GM23248 (cell line): ENCODE data around the gene TP53I3. TPM values are rescaled to one million over a fixed set of nuclear protein-coding genes. Genes with fewer than 3 reads are reported as not detected.
A peak's percentile ranks its signal among the peaks of the same experiment; 100 is the strongest.
"Not testable (repeated sequence)": the region's sequence is repeated elsewhere in the genome, so short reads cannot be mapped to it uniquely, and the experiment has no call there.

Experiments
- DNase-seq: peaks from one replicate; pipeline ENCODE4 v3.0.0-alpha.2; 2015
- H2AFZ ChIP-seq: fragments of 200-600 bp; sonication (generic); 2 replicates; pipeline ENCODE4 v1.6.1; 2016; ENCODE audit warnings: antibody characterized with exemption
- H3F3A ChIP-seq: fragments of 200-600 bp; sonication (generic); 2 replicates; pipeline ENCODE4 v1.6.1; 2016; ENCODE audit warnings: mild to moderate bottlenecking, antibody characterized with exemption, mixed run types; ENCODE audit not compliant: insufficient read depth
- H3K27ac ChIP-seq: fragments of 200-600 bp; sonication (generic); 2 replicates; pipeline ENCODE4 v1.5.1; 2016; ENCODE audit warnings: mild to moderate bottlenecking
- H3K27me3 ChIP-seq: fragments of 200-600 bp; sonication (generic); replicated peaks from 2 replicates; pipeline ENCODE4 v1.6.1; 2016; ENCODE audit warnings: mild to moderate bottlenecking; ENCODE audit not compliant: insufficient read depth
- H3K36me3 ChIP-seq: fragments of 200-600 bp; sonication (generic); 2 replicates; pipeline ENCODE4 v1.6.1; 2016; ENCODE audit warnings: low read depth, mild to moderate bottlenecking
- H3K4me1 ChIP-seq: fragments of 200-600 bp; sonication (generic); 2 replicates; pipeline ENCODE4 v1.6.1; 2016; ENCODE audit warnings: mild to moderate bottlenecking; ENCODE audit not compliant: insufficient read depth
- H3K4me2 ChIP-seq: fragments of 200-600 bp; sonication (generic); one replicate; pipeline ENCODE4 v1.6.1; 2016; ENCODE audit warnings: mild to moderate bottlenecking; ENCODE audit not compliant: unreplicated experiment
- H3K4me3 ChIP-seq: fragments of 200-600 bp; sonication (generic); 2 replicates; pipeline ENCODE4 v1.5.1; 2016; ENCODE audit warnings: mild to moderate bottlenecking
- H3K79me2 ChIP-seq: fragments of 200-600 bp; sonication (generic); 2 replicates; pipeline ENCODE4 v1.6.1; 2016; ENCODE audit warnings: mild to moderate bottlenecking; ENCODE audit not compliant: insufficient read depth
- H3K9ac ChIP-seq: fragments of 200-600 bp; sonication (generic); 2 replicates; pipeline ENCODE4 v1.6.1; 2016; ENCODE audit warnings: mild to moderate bottlenecking
- H3K9me2 ChIP-seq: fragments of 200-600 bp; sonication (generic); 2 replicates; pipeline ENCODE4 v1.6.1; 2016; ENCODE audit warnings: mixed run types, mild to moderate bottlenecking, moderate library complexity; ENCODE audit not compliant: insufficient read depth
- H3K9me3 ChIP-seq: fragments of 200-600 bp; sonication (generic); one replicate; pipeline ENCODE4 v1.6.1; 2017; ENCODE audit warnings: low read depth
- H4K20me1 ChIP-seq: fragments of 200-600 bp; sonication (generic); 2 replicates; pipeline ENCODE4 v1.6.0; 2016; ENCODE audit not compliant: insufficient read depth
- EZH2 ChIP-seq: fragments of 200-600 bp; sonication (generic); IDR thresholded peaks from 2 replicates; pipeline ENCODE4 v1.6.1; 2018; ENCODE audit warnings: antibody characterized with exemption, mild to moderate bottlenecking; ENCODE audit not compliant: insufficient read depth, poor library complexity, severe bottlenecking
- EZH2phosphoT487 ChIP-seq: fragments of 200-600 bp; sonication (generic); IDR thresholded peaks from 2 replicates; pipeline ENCODE4 v1.6.1; 2018; ENCODE audit warnings: antibody characterized with exemption, moderate library complexity, mild to moderate bottlenecking, low read depth; ENCODE audit not compliant: insufficient read depth
- WGBS, 2 experiments: methylation state at CpG; one replicate each; pipeline ENCODE4 v1.1.6; 2015 to 2017; ENCODE audit warnings: low lambda C conversion rate in 2 of 2, low coverage in 1 of 2; ENCODE audit errors: missing lambda C conversion rate in 2 of 2; 5-methylcytosine and 5-hydroxymethylcytosine counted together
- in situ Hi-C: fragments of 300-500 bp; cut with MboI; formaldehyde crosslinking; loops from 2 replicates; pipeline ENCODE4 v1.15.0; 2020
- polyA plus RNA-seq: library from polyadenylated mRNA; unstranded; fragments of >200 nt; fragmentation: Nextera tagmentation; extraction: Ambion mirVana; gene quantifications from 2 replicates; pipeline ENCODE4 v1.2.1, GENCODE V29; 2016
- total RNA-seq: library from RNA; depleted of rRNA; stranded (reverse); fragments of >200 nt; shearing (Covaris generic); gene quantifications from 2 replicates; pipeline ENCODE4 v1.2.3, GENCODE V29; 2014

The TP53I3 gene
- total and polyA plus RNA-seq, 2 experiments from 2014 or later, result 76.2 to 81.7 TPM

DNA sequence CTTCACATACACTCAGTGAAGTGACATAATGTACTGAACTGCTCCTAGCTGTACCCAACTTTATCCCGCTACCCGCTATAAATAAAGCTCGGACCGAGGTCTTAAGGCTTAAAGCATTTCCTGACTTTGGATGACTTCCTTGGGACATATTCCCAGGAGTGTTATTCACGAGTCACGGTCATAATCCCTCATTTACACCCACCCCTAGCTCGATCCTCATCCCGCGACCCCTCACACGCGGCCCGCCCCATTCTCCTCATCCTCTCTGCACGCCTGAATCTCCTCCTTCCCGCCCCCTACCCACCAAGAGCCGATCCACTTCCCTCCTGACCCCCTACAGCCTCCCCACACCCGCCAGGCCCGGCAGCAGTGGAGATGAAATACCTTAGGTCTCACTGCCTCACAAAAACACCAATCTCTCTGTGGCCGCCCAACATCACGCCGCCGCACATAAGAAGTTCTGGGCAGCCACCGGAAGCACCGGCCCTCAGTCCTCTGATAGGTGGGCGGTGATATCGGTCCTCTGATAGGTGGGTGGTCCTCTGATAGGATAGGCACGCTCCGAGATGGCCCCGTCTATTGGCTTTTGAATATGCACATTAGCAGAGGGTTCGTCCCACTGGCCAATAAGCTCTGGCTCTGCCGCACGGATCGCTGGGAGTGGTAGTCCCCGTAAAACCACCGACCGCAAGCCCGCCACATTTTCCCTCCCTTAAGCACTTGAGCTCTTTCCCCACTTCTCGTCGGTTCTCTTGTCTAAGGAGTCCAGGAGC lies 37.5 kb downstream of the TP53I3 start, which contains the start of gene WDCP:
Gene WDCP, minus strand, starts transcription at position 462 of the 773 bp plus-strand sequence. CDS start 7,897 bp downstream, outside the sequence.
- Histone ChIP-seq H3K36me3 (no peaks in the 10 kb centered on the region), H3K27me3 (no peaks in the 10 kb centered on the region), H3K9me2 (no peaks in the 10 kb centered on the region), H3K4me1 (peaks cover 9% of the 10 kb centered on the region; the same call in 1 of the 2 replicates), H3K9me3 (no peaks in the 10 kb centered on the region), H4K20me1 (no peaks in the 10 kb centered on the region), H3F3A (peaks cover 10% of the 10 kb centered on the region), H3K9ac (peak within 1 kb of the TSS; percentile 78), H3K79me2 (peaks cover 33% of the 10 kb centered on the region), H3K4me3 (peak within 1 kb of the TSS; percentile 87), H3K4me2 (peak within 1 kb of the TSS; percentile 79), H2AFZ (peak within 1 kb of the TSS; percentile 96), H3K27ac (peak within 1 kb of the TSS; percentile 19; the same call in 1 of the 2 replicates)
- DNase-seq, result peak; percentile 99
- in situ Hi-C loops, result no loop called here
- 1 to 2% methylated on average over 32 to 38 of the region's 38 CpGs for WGBS, 2 experiments
- TF ChIP-seq EZH2, result no peak

DNA sequence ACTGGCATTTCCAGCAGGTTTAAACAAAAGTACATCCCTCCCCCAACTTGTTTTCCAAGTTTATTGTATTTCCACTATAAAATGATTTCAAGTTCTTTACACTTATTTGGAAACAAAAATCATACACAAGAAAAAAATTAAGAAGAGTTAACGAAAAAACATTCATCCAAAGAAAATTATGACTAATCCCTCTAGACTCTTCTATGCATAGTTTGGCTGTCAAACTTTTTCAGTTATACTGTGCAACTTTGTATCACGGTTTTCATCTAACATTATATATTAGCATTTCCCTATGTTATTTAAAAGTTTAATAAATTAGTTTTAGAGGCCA lies 38.1 kb downstream of the TP53I3 start:
- no peak for TF ChIP-seq EZH2
- no peak for TF ChIP-seq EZH2phosphoT487
- H3F3A ChIP-seq, result peaks cover 10% of the 10 kb centered on the region
- H3K27ac ChIP-seq, result peak overlapping the region; percentile 19; the same call in 1 of the 2 replicates
- peak overlapping the region; percentile 79 for H3K4me2 ChIP-seq
- no peaks in the 10 kb centered on the region for H3K9me3 ChIP-seq
- WGBS, 2 experiments, result 0 to 1% methylated on average over 2 of the region's 2 CpGs
- H3K9ac ChIP-seq, result peak overlapping the region; percentile 78
- in situ Hi-C loops, result no loop called here
- H3K4me3 ChIP-seq, result peak overlapping the region; percentile 87
- H3K4me1 ChIP-seq, result peaks cover 9% of the 10 kb centered on the region; the same call in 1 of the 2 replicates
- H4K20me1 ChIP-seq, result no peaks in the 10 kb centered on the region
- no peaks in the 10 kb centered on the region for H3K36me3 ChIP-seq
- H2AFZ ChIP-seq, result peak overlapping the region; percentile 96
- H3K9me2 ChIP-seq, result no peaks in the 10 kb centered on the region
- H3K79me2 ChIP-seq, result peaks cover 37% of the 10 kb centered on the region
- H3K27me3 ChIP-seq, result no peaks in the 10 kb centered on the region
- peak; percentile 64 for DNase-seq

DNA sequence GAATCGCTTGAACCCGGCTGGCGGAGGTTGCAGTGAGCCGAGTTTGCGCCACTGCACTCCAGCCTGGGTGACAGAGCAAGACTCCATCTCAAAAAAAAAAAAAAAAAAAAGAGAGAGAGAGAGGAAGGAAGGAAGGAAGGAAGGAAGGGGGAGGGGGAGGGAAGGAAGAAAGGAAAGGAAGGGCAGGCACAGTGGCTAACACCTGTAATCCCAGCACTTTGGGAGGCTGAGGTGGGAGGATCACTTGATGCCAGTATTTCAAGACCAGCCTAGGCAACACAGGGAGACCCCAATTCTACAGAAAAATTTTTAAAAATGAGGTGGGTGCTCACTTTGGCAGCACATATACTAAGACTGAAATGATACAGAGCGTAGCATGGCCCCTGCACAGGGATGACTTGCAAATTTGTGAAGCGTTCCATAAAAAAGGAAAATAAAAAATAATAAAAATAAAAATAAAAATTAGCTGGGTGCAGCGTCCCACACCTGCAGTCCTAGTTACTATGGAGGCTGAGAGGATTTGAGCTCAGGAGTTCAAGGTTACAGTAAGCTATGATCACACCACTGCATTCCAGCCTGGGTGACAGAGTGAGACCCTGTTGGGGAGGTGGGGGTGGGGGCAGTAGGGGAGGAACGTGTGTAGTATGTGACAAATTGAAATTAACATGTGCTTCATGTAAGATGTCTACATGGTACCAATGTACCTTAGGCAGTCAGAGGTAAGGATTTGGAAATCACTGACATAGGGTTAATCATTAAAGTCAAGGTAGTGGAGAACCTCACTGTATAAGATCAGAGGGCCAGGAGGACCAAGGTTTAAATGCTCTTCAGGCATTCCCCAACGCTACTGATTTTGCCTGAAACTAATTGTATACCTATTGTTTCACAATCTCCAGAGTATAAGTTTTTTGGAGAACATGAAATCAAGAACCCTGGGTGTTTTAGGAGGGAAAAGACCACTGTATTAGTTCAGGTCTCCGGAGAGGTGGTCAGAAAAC lies 38.8 kb downstream of the TP53I3 start:
- no peak for DNase-seq
- H3F3A ChIP-seq, result peaks cover 10% of the 10 kb centered on the region; the same call in 1 of the 2 replicates
- no peaks in the 10 kb centered on the region for H3K36me3 ChIP-seq
- H3K4me3 ChIP-seq, result peak overlapping the region; percentile 87
- WGBS, 2 experiments, result 78% methylated on average over 11 of the region's 11 CpGs
- H3K27me3 ChIP-seq, result no peaks in the 10 kb centered on the region
- peak overlapping the region; percentile 78; the same call in 1 of the 2 replicates for H3K9ac ChIP-seq
- TF ChIP-seq EZH2phosphoT487 (no peak), EZH2 (no peak)
- peaks cover 9% of the 10 kb centered on the region; the same call in 1 of the 2 replicates for H3K4me1 ChIP-seq
- peak overlapping the region; percentile 79 for H3K4me2 ChIP-seq
- H3K9me3 ChIP-seq, result no peaks in the 10 kb centered on the region
- no peak overlapping the region for H3K27ac ChIP-seq
- peaks cover 44% of the 10 kb centered on the region for H3K79me2 ChIP-seq
- peak overlapping the region; percentile 96 for H2AFZ ChIP-seq
- no peaks in the 10 kb centered on the region for H3K9me2 ChIP-seq
- in situ Hi-C loops, result no loop called here
- no peaks in the 10 kb centered on the region for H4K20me1 ChIP-seq

- 96 to 97% methylated on average over 6 of the region's 6 CpGs for WGBS, 2 experiments
- H3K9ac ChIP-seq, H4K20me1 ChIP-seq, H3K4me3 ChIP-seq, H3K9me2 ChIP-seq, H3F3A ChIP-seq, H2AFZ ChIP-seq, H3K9me3 ChIP-seq, H3K4me1 ChIP-seq, H3K36me3 ChIP-seq, H3K4me2 ChIP-seq, DNase-seq, H3K27me3 ChIP-seq, in situ Hi-C loops, H3K27ac ChIP-seq: not testable (repeated sequence)
- H3K79me2 ChIP-seq, result peaks cover 55% of the 10 kb centered on the region
Observed at GRCh38 chr2:24043133-24043532, 41.5 kb downstream of the TP53I3 start.
